ENCODE results near the gene ADD2. TPM values are rescaled to one million over a fixed set of nuclear protein-coding genes. Genes with fewer than 3 reads are reported as not detected.

ADD2 gene
- total and polyA plus RNA-seq, 2 experiments from 2014 or later = 34.6 to 223 TPM

- Mint-ChIP-seq H3K36me3 (ENCODE audit: low read depth) (peaks cover 91% of the 10 kb centered on the region), H3K27me3 (ENCODE audit: insufficient read depth, low read depth, poor library complexity) (peaks cover 6% of the 10 kb centered on the region), H3K27ac (peak overlapping the region; percentile 85), H3K9me3 (no peaks in the 10 kb centered on the region), H3K4me1 (peaks cover 13% of the 10 kb centered on the region), H3K4me3 (no peak overlapping the region; the same call in 2 of the 3 replicates)
- Histone ChIP-seq H3K4me1 (ENCODE audit: insufficient read depth) (peaks cover 6% of the 10 kb centered on the region), H3K9me2 (ENCODE audit: insufficient read depth) (no peaks in the 10 kb centered on the region; the same call in 1 of the 2 replicates), H3K27ac (ENCODE audit: low read depth) (peak overlapping the region; percentile 78; the same call in 1 of the 2 replicates), H3K27me3 (ENCODE audit: insufficient read depth) (no peaks in the 10 kb centered on the region), H3K79me2 (replicated peaks; ENCODE audit: insufficient read depth) (no peaks in the 10 kb centered on the region), H3K4me3 (no peak overlapping the region), H2AFZ (no peak overlapping the region), H3F3A (replicated peaks; ENCODE audit: low read depth) (peaks cover 4% of the 10 kb centered on the region; the same call in 1 of the 2 replicates), H3K4me2 (0 out of 2 replicates have a peak overlapping the region, but pooled peaks have one; percentile 48), H3K36me3 (ENCODE audit: insufficient read depth) (peaks cover 65% of the 10 kb centered on the region), H4K20me1 (replicated peaks; ENCODE audit: insufficient read depth) (peaks cover 9% of the 10 kb centered on the region)
- peak; percentile 89 for DNase-seq (ENCODE audit: low spot score)
- TF ChIP-seq CTCF (conservative IDR thresholded peaks at IDR 0.05; ENCODE audit: low read depth in 2 of 2) (peak; percentile 80 to 87), CREB1 (CRISPR knock-in tag; IDR thresholded peaks at IDR 0.05; ENCODE audit: low read depth) (no peak)
- peak; percentile 99 for ATAC-seq
Measured at GRCh38 chr2:70686577-70687460, 81.2 kb downstream of the ADD2 start.

- peaks cover 13% of the 10 kb centered on the region for H3K4me1 Mint-ChIP-seq
- Histone ChIP-seq H3F3A (replicated peaks; ENCODE audit: low read depth) (peaks cover 4% of the 10 kb centered on the region; the same call in 1 of the 2 replicates), H2AFZ (no peak overlapping the region), H3K27me3 (ENCODE audit: insufficient read depth) (no peaks in the 10 kb centered on the region), H3K9me2 (ENCODE audit: insufficient read depth) (no peaks in the 10 kb centered on the region; the same call in 1 of the 2 replicates), H4K20me1 (replicated peaks; ENCODE audit: insufficient read depth) (peaks cover 13% of the 10 kb centered on the region), H3K27ac (ENCODE audit: low read depth) (no peak overlapping the region), H3K4me1 (ENCODE audit: insufficient read depth) (peaks cover 6% of the 10 kb centered on the region), H3K36me3 (ENCODE audit: insufficient read depth) (peaks cover 71% of the 10 kb centered on the region), H3K4me2 (no peak overlapping the region), H3K4me3 (no peak overlapping the region), H3K79me2 (replicated peaks; ENCODE audit: insufficient read depth) (no peaks in the 10 kb centered on the region)
- H3K4me3 Mint-ChIP-seq = no peak overlapping the region
- H3K9me3 Mint-ChIP-seq = no peaks in the 10 kb centered on the region
- peaks cover 6% of the 10 kb centered on the region for H3K27me3 Mint-ChIP-seq (ENCODE audit: insufficient read depth, low read depth, poor library complexity)
- ATAC-seq (no peak), DNase-seq (ENCODE audit: low spot score) (no peak)
- H3K36me3 Mint-ChIP-seq (ENCODE audit: low read depth) = peaks cover 90% of the 10 kb centered on the region
- TF ChIP-seq EZH2phosphoT487 (IDR thresholded peaks at IDR 0.05; ENCODE audit: unreplicated experiment) (no peak), CREB1 (CRISPR knock-in tag; IDR thresholded peaks at IDR 0.05; ENCODE audit: low read depth) (no peak), CTCF (conservative IDR thresholded peaks at IDR 0.05; ENCODE audit: low read depth in 2 of 2) (no peak), POLR2AphosphoS5 (IDR thresholded peaks at IDR 0.05; ENCODE audit: low read depth) (no peak)
- peak overlapping the region; percentile 78; the same call in 1 of the 2 replicates for H3K27ac Mint-ChIP-seq
Measured at GRCh38 chr2:70685771-70686171, 82.2 kb downstream of the ADD2 start.

All from GM23338 (cell line).